Measurements from ENCODE around the gene ST6GAL2.

ST6GAL2 gene

DNA sequence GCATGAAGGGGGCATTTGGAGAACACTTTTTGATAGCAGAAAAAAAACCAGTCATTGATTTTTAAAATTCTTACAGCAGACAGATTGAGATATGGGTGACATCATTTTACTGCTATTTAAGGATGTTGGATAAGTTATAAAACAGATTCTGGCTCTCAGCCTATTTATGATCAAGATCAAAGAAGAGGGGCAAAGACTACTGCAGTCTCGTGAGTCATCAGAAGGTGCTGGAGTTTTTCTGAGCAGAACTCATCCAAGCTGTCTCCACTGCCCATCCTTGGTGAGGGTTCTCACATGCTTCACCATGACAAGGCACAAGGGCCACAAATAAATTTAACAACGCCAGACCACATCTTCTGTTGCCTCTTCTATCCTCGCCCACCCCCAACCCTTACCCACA is 58.8 kb downstream of the ST6GAL2 start:
- DNase-seq (ENCODE audit: low read depth in 2 of 2) = no peak

DNA sequence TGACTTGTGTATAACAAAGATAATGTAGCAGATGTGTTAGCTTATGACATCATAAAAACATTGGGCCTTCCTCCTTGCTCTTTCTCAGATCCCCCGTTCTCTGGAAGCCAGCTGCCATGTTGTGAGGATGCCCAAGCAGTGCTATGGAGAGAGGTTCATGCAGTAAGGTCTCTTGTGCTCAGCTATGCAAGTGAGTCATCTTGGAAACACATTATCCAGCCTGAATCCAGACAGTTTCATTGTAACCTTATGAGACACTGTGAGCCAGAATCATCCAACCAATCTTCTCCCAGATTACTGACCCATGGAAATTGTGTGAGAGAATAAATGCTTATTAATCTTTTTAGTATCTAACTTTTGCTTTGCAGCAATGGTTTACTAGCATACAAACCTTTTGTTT is 60.8 kb downstream of the ST6GAL2 start:
- DNase-seq (ENCODE audit: low read depth in 2 of 2) = no peak

- DNase-seq (ENCODE audit: low read depth in 2 of 2) = no peak
These were observed 69.0 kb downstream of the ST6GAL2 start for GRCh38 chr2:106816974-106817373.

GRCh38 chr2:106812841-106813240 is 73.1 kb downstream of the ST6GAL2 start:
- DNase-seq (ENCODE audit: low read depth in 2 of 2) = no peak

DNA sequence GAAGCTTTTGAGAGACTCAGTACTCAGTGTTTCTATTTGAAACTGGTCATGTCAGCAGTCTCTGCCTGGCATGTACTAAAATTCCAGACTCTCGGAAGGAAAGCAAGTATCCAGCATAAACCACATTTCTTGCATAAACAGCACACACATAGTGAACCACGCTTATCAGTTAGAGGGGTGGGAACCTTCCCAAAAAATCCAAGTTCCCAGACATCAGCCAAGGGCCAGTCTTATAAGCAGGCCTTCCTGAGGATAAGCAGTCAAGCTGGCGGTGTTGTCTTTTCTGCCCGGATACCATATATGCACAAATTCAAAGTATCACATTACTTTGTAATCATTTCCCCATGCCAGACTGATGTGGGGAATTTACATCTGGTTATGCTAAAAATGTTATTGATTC is 73.6 kb downstream of the ST6GAL2 start:
- DNase-seq (ENCODE audit: low read depth in 2 of 2) = no peak

DNA sequence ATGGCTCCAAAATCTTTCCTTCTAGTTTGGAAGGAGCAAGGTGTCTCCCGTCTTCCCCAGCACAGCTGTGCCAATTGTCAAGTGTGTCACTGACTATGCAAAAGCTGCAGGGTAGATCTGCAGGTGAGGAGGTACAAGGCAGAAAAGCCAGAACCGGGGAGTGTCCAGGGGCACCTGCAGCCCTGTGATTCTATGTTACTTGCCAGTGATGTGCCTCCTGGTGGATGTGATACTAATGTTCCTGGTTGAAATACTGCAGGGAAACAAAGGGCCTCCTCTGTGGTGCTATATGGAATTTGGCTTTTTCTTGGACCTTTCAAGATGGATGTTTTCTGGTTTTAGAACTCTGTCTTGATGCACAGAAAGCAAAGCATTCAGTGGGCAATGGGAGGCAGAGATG is 80.3 kb downstream of the ST6GAL2 start:
- no peak for DNase-seq (ENCODE audit: low read depth in 2 of 2)

DNA sequence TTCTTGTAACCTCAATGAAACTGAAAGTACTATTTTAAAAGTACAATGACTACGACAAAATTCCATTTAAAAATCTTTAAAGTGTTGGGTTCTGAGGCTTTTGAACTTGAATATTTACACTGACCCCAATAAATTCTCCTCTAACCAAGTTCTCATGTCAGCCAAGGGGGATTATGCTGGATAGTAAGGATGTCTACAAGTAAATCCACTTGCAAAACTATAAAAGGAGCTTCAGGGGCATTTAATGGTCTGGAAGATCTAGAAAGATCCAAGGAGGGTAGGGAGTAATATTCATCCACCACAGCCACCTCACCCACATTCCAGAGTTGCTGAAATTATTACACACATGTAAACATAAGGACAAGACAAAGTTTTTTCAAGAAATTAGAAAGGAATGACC is 81.8 kb downstream of the ST6GAL2 start:
- DNase-seq (ENCODE audit: low read depth in 2 of 2) = no peak

DNA sequence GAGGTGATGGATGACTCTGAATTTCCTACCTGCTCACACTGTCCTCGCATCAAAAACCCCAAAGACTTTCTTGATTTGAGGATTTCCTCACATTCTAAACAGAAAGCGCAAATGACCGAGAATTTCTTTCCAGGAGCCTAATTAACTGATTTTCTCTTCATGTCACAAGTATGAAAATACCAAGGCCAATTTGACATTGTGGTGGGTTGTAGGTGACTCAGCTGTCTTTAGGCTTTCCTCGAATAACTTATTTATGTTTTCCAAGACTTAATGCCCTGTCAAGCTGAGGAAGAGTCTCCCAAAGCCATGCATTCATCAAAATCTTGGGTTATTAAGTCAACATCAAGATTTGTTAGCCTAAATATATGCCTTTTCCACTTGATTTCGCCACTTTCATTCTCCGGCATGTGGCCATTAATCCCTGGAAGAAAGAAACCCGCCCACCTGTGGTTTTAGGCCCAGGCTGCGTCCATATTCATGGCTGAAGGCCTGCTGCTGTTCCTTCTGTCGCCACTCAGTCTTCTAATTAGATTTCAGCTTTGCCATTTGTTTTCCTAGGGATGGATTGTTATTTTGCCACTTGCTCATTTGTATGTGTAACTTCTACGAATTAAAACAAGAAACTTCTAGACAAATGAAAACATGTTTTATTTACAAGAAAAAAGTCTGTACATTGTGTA is 84.9 kb downstream of the ST6GAL2 start:
- no peak for DNase-seq (ENCODE audit: low read depth in 2 of 2)

- DNase-seq (ENCODE audit: low read depth in 2 of 2) = no peak
These were observed 85.8 kb downstream of the ST6GAL2 start for GRCh38 chr2:106800180-106800579.

- DNase-seq (ENCODE audit: low read depth in 2 of 2) = no peak
These were observed 87.0 kb downstream of the ST6GAL2 start for GRCh38 chr2:106798826-106799552.

- no peak for DNase-seq (ENCODE audit: low read depth in 2 of 2)
These were observed 88.5 kb downstream of the ST6GAL2 start for GRCh38 chr2:106797494-106797893.

DNA sequence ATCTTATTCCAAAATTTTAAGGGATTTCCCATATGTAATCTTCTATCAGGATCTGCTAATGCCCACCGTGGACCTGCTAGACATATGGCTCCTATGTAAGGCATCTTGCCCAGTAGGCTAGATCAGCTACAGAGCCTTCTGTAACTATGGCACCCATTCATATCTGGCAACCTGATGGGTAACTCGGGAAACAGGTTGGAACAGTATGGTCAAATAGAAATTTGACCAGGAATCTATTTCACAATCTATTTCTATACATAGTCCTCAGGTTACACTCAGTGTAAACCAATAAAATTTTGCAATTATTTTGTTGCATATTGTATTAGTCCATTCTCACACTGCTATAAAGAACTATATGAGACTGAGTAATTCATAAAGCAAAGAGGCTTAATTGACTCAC is 93.3 kb downstream of the ST6GAL2 start:
- no peak for DNase-seq (ENCODE audit: low read depth in 2 of 2)

GRCh38 chr2:106789185-106789584 is 96.8 kb downstream of the ST6GAL2 start:
- no peak for DNase-seq (ENCODE audit: low read depth in 2 of 2)

DNA sequence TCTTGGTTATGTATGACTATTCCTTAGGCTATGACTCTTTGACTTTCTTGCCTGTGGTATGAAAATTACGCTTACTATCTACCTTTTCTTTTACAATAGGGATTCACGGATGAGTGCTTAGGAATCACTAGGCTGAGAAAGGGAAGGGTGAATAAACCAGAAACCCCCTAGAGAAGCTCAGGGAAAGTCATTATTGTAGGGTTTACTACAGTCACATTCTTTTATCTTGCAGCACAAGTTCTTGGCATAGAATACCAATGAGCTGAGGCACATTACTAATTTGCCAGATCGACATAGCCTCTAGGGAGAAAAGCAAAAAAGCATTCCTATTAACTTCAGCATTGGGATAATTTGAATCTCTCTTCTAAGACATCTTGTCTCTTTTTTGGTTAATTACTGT is 103.3 kb downstream of the ST6GAL2 start:
- DNase-seq (ENCODE audit: low read depth in 2 of 2) = no peak

DNA sequence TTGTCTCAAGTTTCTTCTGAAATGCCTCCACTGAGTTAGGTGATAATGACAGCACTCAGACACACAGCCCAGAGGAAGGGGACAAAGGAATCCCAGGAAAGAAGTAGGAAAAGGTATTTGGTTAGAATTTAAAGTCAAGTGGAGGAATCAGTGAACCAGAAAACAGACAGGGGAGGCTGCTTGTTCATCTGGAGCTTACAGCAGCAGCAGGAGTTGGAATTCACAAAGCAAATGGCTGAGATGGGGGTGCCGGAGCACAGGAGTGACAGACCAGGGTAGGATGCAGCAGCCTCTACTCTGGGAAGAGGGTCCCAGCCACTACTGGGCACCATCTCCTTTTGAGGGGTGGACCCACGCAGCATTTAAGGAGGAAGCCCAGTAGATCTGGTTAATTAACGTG is 104.8 kb downstream of the ST6GAL2 start:
- DNase-seq (ENCODE audit: low read depth in 2 of 2) = no peak

GRCh38 chr2:106771811-106772210 is 114.2 kb downstream of the ST6GAL2 start:
- DNase-seq (ENCODE audit: low read depth in 2 of 2) = no peak

- DNase-seq (ENCODE audit: low read depth in 2 of 2) = no peak
These were observed 115.0 kb downstream of the ST6GAL2 start for GRCh38 chr2:106770986-106771385.

DNA sequence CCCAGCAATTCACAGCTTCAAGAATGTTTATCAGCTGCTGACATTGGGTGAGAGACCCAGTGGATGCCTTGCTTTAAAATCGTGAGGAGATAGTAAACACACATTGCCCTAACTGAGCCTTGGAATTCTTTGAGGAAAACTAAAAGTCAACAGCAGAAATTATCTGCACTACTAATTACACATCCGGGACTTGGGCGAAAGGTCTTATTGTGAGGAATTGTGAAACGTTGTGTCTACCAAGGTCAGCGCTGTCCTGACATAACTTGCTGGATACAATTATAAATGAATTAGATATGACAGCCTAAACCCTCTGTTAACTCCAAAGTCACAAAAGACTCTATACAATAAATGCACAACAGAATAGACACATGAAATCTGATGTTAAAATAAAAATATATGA is 121.4 kb downstream of the ST6GAL2 start:
- no peak for DNase-seq (ENCODE audit: low read depth in 2 of 2)

- no peak for DNase-seq (ENCODE audit: low read depth in 2 of 2)
These were observed 126.0 kb downstream of the ST6GAL2 start for GRCh38 chr2:106759966-106760365.

DNA sequence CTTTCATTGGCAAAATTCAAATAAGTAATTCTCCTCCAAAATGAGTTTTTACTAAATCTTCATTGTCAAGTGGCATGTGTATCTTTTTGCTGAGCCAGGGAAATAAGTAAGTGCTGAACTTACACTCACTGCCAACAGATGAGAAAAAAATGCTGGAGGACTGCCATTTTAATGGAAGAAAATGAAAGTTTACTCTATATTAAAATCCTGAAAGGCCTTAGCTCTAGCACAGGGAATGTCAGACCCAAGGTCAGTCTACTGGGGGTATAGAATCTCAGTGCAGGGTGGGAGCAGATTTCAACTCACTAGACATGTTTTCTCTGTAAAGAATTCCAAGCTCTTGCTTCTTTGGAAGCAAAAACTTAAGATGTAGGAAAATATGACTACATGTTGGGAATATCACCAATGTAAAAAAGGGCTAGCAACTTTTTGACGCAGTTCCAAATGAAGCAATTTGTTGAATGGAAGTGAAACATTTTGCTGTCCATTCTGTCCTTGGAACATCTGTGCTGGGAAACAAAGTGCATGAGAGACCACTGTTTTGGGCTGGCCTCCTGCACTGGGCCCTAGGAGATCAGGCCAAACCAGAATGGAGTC is 127.0 kb downstream of the ST6GAL2 start:
- DNase-seq (ENCODE audit: low read depth in 2 of 2) = no peak

Data from stimulated activated CD4-positive, alpha-beta T cell treated with anti-CD3 and anti-CD28 coated beads, Interleukin-1b, Interleukin-23, amount 100 ng/mL, for 4 hours (primary cell).